ENCODE results near the gene TGM5. TPM values are rescaled to one million over a fixed set of nuclear protein-coding genes. Genes with fewer than 3 reads are reported as not detected.

The TGM5 gene
- total and polyA plus RNA-seq, 2 donors (not counting 1 experiment from before 2014, with no cell fraction given): 0.42 TPM; not detected in 1

GRCh38 chr15:43299884-43300283, 33.2 kb upstream of the TGM5 start:
- H3K4me3 Mint-ChIP-seq: no peak overlapping the region
- H3K27me3 Mint-ChIP-seq: peaks cover 41% of the 10 kb centered on the region
- no peak overlapping the region for H2AFZ ChIP-seq (ENCODE audit: insufficient read depth, low read depth, low read length, poor library complexity, severe bottlenecking)
- no peaks in the 10 kb centered on the region for H4K20me1 ChIP-seq (ENCODE audit: control insufficient read depth, insufficient read depth, low read length, poor library complexity, severe bottlenecking)
- no peak for ATAC-seq (ENCODE audit: low read depth)
- no peaks in the 10 kb centered on the region for H3K4me1 ChIP-seq (ENCODE audit: control insufficient read depth in 2 of 2, insufficient read depth in 2 of 2, low read length in 2 of 2)
- no peak overlapping the region for H3K4me3 ChIP-seq (ENCODE audit: control extremely low read depth in 1 of 5, extremely low read depth in 1 of 5, insufficient read depth in 1 of 5, low read depth in 2 of 5, low read length in 4 of 5)
- ChIA-PET POLR2A (no interaction called here), CTCF (no interaction called here)
- no peaks in the 10 kb centered on the region for H3K4me1 Mint-ChIP-seq
- no peaks in the 10 kb centered on the region for H3K9me3 ChIP-seq (ENCODE audit: control extremely low read depth in 1 of 3, control insufficient read depth in 2 of 3, insufficient read depth in 1 of 3, low read length in 2 of 3)
- intact Hi-C loops (cut with micrococcal nuclease): no loop called here
- DNase-seq: no peak
- no peaks in the 10 kb centered on the region for H3K79me2 ChIP-seq (ENCODE audit: control insufficient read depth, insufficient read depth, low read length)
- H3K36me3 ChIP-seq (replicated peaks in 1 of 2; ENCODE audit: control extremely low read depth in 1 of 2, control insufficient read depth in 1 of 2, extremely low read depth in 1 of 2, insufficient read depth in 2 of 2, low read length in 1 of 2): no peaks in the 10 kb centered on the region
- no peaks in the 10 kb centered on the region for H3K9me3 Mint-ChIP-seq (ENCODE audit: insufficient read depth)
- no peak overlapping the region for H3K27ac ChIP-seq (ENCODE audit: low read length in 2 of 2)
- H3K27me3 ChIP-seq (replicated peaks in 1 of 4; ENCODE audit: control extremely low read depth in 1 of 4, control insufficient read depth in 3 of 4, insufficient read depth in 4 of 4, low read length in 3 of 4): peaks cover 0 to 7% (median 3%) of the 10 kb centered on the region in 4 experiments
- H3K27ac Mint-ChIP-seq: no peak overlapping the region
- H3K4me2 ChIP-seq (replicated peaks; ENCODE audit: low read depth, low read length, poor library complexity, severe bottlenecking): no peak overlapping the region
- TF ChIP-seq CTCF (IDR thresholded peaks at IDR 0.05) (no peak), EZH2 (IDR thresholded peaks at IDR 0.05; ENCODE audit: borderline replicate concordance, insufficient read depth, low read depth, low read length, poor library complexity, severe bottlenecking) (no peak)
- H3K9ac ChIP-seq (ENCODE audit: low read length): no peak overlapping the region

- TF ChIP-seq CTCF (IDR thresholded peaks at IDR 0.05): no peak
- TF ChIP-seq EZH2 (IDR thresholded peaks at IDR 0.05; ENCODE audit: borderline replicate concordance, insufficient read depth, low read depth, low read length, poor library complexity, severe bottlenecking): no peak
- Mint-ChIP-seq H3K27me3 (peaks cover 42% of the 10 kb centered on the region), H3K27ac (no peak overlapping the region), H3K4me3 (no peak overlapping the region), H3K4me1 (no peaks in the 10 kb centered on the region), H3K9me3 (ENCODE audit: insufficient read depth) (no peaks in the 10 kb centered on the region)
- no peak overlapping the region for H3K4me2 ChIP-seq (replicated peaks; ENCODE audit: low read depth, low read length, poor library complexity, severe bottlenecking)
- H3K9ac ChIP-seq (ENCODE audit: low read length): no peak overlapping the region
- H3K36me3 ChIP-seq (replicated peaks in 1 of 2; ENCODE audit: control extremely low read depth in 1 of 2, control insufficient read depth in 1 of 2, extremely low read depth in 1 of 2, insufficient read depth in 2 of 2, low read length in 1 of 2): no peaks in the 10 kb centered on the region
- no peak for ATAC-seq (ENCODE audit: low read depth)
- ChIA-PET CTCF (no interaction called here), POLR2A (no interaction called here)
- no peaks in the 10 kb centered on the region for H3K4me1 ChIP-seq (ENCODE audit: control insufficient read depth in 2 of 2, insufficient read depth in 2 of 2, low read length in 2 of 2)
- intact Hi-C loops (cut with micrococcal nuclease): no loop called here
- H3K9me3 ChIP-seq (ENCODE audit: control extremely low read depth in 1 of 3, control insufficient read depth in 2 of 3, insufficient read depth in 1 of 3, low read length in 2 of 3): no peaks in the 10 kb centered on the region
- 88% methylated on average over 1 of the region's 3 CpGs for WGBS (ENCODE audit: insufficient coverage)
- DNase-seq: no peak
- no peaks in the 10 kb centered on the region for H3K79me2 ChIP-seq (ENCODE audit: control insufficient read depth, insufficient read depth, low read length)
- no peaks in the 10 kb centered on the region for H4K20me1 ChIP-seq (ENCODE audit: control insufficient read depth, insufficient read depth, low read length, poor library complexity, severe bottlenecking)
- H3K27me3 ChIP-seq (replicated peaks in 1 of 4; ENCODE audit: control extremely low read depth in 1 of 4, control insufficient read depth in 3 of 4, insufficient read depth in 4 of 4, low read length in 3 of 4): peaks cover 0 to 12% (median 3%) of the 10 kb centered on the region in 4 experiments
- H3K4me3 ChIP-seq (ENCODE audit: control extremely low read depth in 1 of 5, extremely low read depth in 1 of 5, insufficient read depth in 1 of 5, low read depth in 2 of 5, low read length in 4 of 5): no peak overlapping the region
- H3K27ac ChIP-seq (ENCODE audit: low read length in 2 of 2): no peak overlapping the region
- H2AFZ ChIP-seq (ENCODE audit: insufficient read depth, low read depth, low read length, poor library complexity, severe bottlenecking): no peak overlapping the region
These were observed 32.7 kb upstream of the TGM5 start for GRCh38 chr15:43299411-43299810.
